ENCODE data around the gene S1PR3. TPM values are rescaled to one million over a fixed set of nuclear protein-coding genes. Genes with fewer than 3 reads are reported as not detected.
A peak's percentile ranks its signal among the peaks of the same experiment; 100 is the strongest.

The S1PR3 gene
- total and polyA plus RNA-seq, 12 donors = 10.0 to 108 (median 61.6) TPM

- Histone ChIP-seq H3K27ac (peak overlapping the region; percentile 77 to 92 (median 89)), H3K27me3 (no peaks in the 10 kb centered on the region), H3K4me3 (no peak overlapping the region), H3K9me3 (replicated peaks in 1 of 3) (no peaks in the 10 kb centered on the region), H3K4me1 (replicated peaks in 1 of 2) (peaks cover 47 to 55% of the 10 kb centered on the region in 2 donors), H3K36me3 (replicated peaks in 1 of 2) (no peaks in the 10 kb centered on the region)
- peak in 1 of 2 donors; percentile 41 for TF ChIP-seq POLR2A (IDR thresholded peaks at IDR 0.05)
- TF ChIP-seq CTCF (IDR thresholded peaks at IDR 0.05) = no peak
- intact Hi-C loops (cut with DNase I) = no loop called here
- DNase-seq = peak; percentile 80 to 93 (median 91)
- 58 to 65% (median 61%) methylated on average over 8 of the region's 8 CpGs for WGBS, 4 donors
These were observed 30.0 kb downstream of the S1PR3 start for GRCh38 chr9:89021154-89021803.

- WGBS, 4 donors = 52 to 61% (median 58%) methylated on average over 15 of the region's 15 CpGs
- intact Hi-C loops (cut with DNase I) = no loop called here
These were observed 30.9 kb downstream of the S1PR3 start for GRCh38 chr9:89022001-89022759.

GRCh38 chr9:89022902-89023301, 31.6 kb downstream of the S1PR3 start:
- no peaks in the 10 kb centered on the region for H3K9me3 ChIP-seq (replicated peaks in 1 of 3)
- intact Hi-C loops (cut with DNase I) = no loop called here
- TF ChIP-seq CTCF (IDR thresholded peaks at IDR 0.05) = no peak
- TF ChIP-seq POLR2A (IDR thresholded peaks at IDR 0.05) = peak in 1 of 2 donors; percentile 60
- H3K27ac ChIP-seq = peak overlapping the region in 4 of 5 donors; percentile 77 to 92 (median 90)
- H3K27me3 ChIP-seq = no peaks in the 10 kb centered on the region
- DNase-seq = peak; percentile 75 to 92 (median 87)
- H3K4me1 ChIP-seq (replicated peaks in 1 of 2) = peaks cover 51 to 55% of the 10 kb centered on the region in 2 donors
- H3K36me3 ChIP-seq (replicated peaks in 1 of 2) = no peaks in the 10 kb centered on the region
- 22 to 62% (median 34%) methylated on average over 2 of the region's 2 CpGs for WGBS, 4 donors
- no peak overlapping the region for H3K4me3 ChIP-seq

More at GRCh38 chr9:89022001-89022759, 30.9 kb downstream of the S1PR3 start:
- no peak overlapping the region for H3K4me3 ChIP-seq
- H3K36me3 ChIP-seq (replicated peaks in 1 of 2) = no peaks in the 10 kb centered on the region
- TF ChIP-seq POLR2A (IDR thresholded peaks at IDR 0.05) (peak in 1 of 2 donors; percentile 8), CTCF (IDR thresholded peaks at IDR 0.05) (no peak)
- peak overlapping the region; percentile 77 to 92 (median 89) for H3K27ac ChIP-seq
- no peaks in the 10 kb centered on the region for H3K27me3 ChIP-seq
- no peaks in the 10 kb centered on the region for H3K9me3 ChIP-seq (replicated peaks in 1 of 3)
- peaks cover 51 to 55% of the 10 kb centered on the region in 2 donors for H3K4me1 ChIP-seq (replicated peaks in 1 of 2)
- peak in 3 of 7 donors; percentile 28 to 35 (median 35) for DNase-seq

- peaks cover 51 to 55% of the 10 kb centered on the region in 2 donors for H3K4me1 ChIP-seq (replicated peaks in 1 of 2)
- no peak for TF ChIP-seq CTCF (IDR thresholded peaks at IDR 0.05)
- TF ChIP-seq POLR2A (IDR thresholded peaks at IDR 0.05) = no peak
- no peaks in the 10 kb centered on the region for H3K36me3 ChIP-seq (replicated peaks in 1 of 2)
- no peak overlapping the region for H3K4me3 ChIP-seq
- no peak for DNase-seq
- intact Hi-C loops (cut with DNase I) = no loop called here
- H3K27ac ChIP-seq = peak overlapping the region in 4 of 5 donors; percentile 47 to 92 (median 90)
- 45 to 79% (median 62%) methylated on average over 3 of the region's 3 CpGs for WGBS, 4 donors
- H3K27me3 ChIP-seq = no peaks in the 10 kb centered on the region
- H3K9me3 ChIP-seq (replicated peaks in 1 of 3) = no peaks in the 10 kb centered on the region
These were observed 32.5 kb downstream of the S1PR3 start for GRCh38 chr9:89023740-89024139.
